Measurements from ENCODE around the gene NECTIN4. TPM values are rescaled to one million over a fixed set of nuclear protein-coding genes. Genes with fewer than 3 reads are reported as not detected.
"Not testable (repeated sequence)": the region's sequence is repeated elsewhere in the genome, so short reads cannot be mapped to it uniquely, and the experiment has no call there.

The NECTIN4 gene
- total RNA-seq, 4 donors from 2014 or later: 0.54 to 2.5 (median 1.6) TPM

DNA sequence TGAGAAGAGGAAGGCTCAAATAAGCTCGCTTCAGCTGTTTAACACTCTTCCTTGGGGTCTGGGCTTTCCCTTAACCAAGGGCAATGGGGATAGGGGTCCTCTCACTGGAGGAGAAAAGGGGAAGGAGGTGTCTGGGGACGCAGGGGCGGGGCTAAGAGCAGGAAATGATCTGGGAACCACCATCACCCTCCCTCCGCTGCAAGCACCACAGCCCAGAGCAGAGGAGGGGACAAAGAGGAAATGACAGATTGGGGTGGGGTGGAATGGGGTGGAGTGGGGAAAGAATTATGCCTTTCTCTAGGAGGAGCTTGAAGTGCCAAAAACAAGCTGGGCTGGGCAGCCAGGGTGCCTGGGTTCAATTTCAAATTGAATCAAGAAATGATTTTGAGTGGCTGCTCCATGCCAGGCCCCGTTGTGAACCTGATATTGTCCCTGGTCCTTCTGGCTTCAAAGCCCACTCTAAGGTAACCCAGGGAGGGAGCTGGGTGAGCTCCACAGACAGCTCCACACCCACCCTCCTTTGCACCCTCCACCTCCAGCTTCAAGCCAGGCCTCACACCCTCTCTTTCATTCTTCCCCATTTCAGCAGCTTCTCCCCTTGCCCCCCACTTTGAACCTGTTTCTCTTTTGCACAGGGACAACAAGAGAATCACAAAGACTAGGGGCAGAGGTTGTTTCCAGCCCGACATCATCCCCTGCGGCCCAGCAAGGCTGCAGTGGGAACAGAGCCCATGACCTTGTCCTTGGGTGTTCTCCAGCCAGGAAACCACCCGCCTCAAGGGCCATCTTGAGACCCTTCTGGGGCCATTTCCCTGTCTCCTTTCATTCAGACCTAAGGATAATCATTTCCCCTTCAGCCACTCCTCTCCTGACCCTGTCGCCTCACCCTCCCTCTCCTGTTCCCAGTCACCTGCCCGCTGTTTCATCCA lies 20.8 kb downstream of the NECTIN4 start:
- DNase-seq: peak in 2 of 3 donors; percentile 94
- Histone ChIP-seq H3K4me1 (peaks cover 0 to 19% (median 2%) of the 10 kb centered on the region in 4 donors), H3K27ac (peak overlapping the region; percentile 80 to 96 (median 88)), H3K4me3 (peak overlapping the region; percentile 48 to 70 (median 58)), H3K36me3 (no peaks in the 10 kb centered on the region), H3K27me3 (no peaks in the 10 kb centered on the region), H3K9me3 (no peaks in the 10 kb centered on the region)
- no peak for TF ChIP-seq CTCF (IDR thresholded peaks at IDR 0.05)
- TF ChIP-seq POLR2A (IDR thresholded peaks at IDR 0.05): no peak

DNA sequence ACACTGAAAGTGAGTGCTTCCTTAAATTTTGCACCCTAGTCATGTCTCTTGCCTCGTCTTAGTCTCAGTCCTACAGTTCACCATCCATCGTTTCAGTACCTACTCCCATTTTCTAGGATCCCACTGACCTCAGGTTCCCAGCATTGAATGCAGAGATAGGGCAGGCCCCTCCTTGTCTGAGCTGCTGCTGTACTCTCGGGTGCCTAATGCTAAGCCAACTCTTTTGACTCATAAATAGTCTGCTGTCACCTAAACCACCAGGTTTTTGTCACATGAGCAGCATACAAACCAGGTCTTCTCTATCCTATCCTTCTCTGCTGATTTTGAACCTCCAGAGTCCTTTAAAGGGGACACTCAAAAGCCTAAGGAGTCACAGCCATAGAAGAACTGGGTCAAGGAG lies 22.7 kb downstream of the NECTIN4 start:
- no peak for DNase-seq
- H3K9me3 ChIP-seq: no peaks in the 10 kb centered on the region
- no peak for TF ChIP-seq POLR2A (IDR thresholded peaks at IDR 0.05)
- TF ChIP-seq CTCF (IDR thresholded peaks at IDR 0.05): no peak
- H3K27ac ChIP-seq: peak overlapping the region in 1 of 4 donors; percentile 4
- peak overlapping the region in 1 of 4 donors; percentile 62 for H3K4me3 ChIP-seq
- H3K4me1 ChIP-seq: peaks cover 0 to 19% (median 2%) of the 10 kb centered on the region in 4 donors
- no peaks in the 10 kb centered on the region for H3K36me3 ChIP-seq
- no peaks in the 10 kb centered on the region for H3K27me3 ChIP-seq

GRCh38 chr1:161065681-161066080 lies 23.7 kb downstream of the NECTIN4 start:
- not testable (repeated sequence) for H3K4me3 ChIP-seq, H3K9me3 ChIP-seq, H3K27me3 ChIP-seq, DNase-seq, H3K27ac ChIP-seq, H3K36me3 ChIP-seq
- H3K4me1 ChIP-seq: peaks cover 0 to 19% (median 2%) of the 10 kb centered on the region in 4 donors

DNA sequence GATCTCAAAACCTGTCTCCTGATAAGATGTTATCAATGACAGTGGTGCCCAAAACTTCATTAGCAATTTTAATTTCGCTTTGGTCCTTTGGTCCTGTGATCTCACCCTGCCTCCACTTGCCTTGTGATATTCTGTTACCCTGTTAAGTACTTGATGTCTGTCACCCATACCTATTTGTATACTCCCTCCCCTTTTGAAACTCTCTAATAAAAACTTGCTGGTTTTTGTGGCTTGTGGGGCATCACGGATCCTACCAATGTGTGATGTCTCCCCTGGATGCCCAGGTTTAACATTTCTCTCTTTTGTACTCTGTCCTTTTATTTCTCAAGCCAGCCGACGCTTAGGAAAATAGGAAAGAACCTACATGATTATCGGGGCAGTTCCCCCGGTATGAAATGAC lies 25.4 kb downstream of the NECTIN4 start:
- H3K4me3 ChIP-seq, H3K27ac ChIP-seq, H3K9me3 ChIP-seq, H3K36me3 ChIP-seq, H3K27me3 ChIP-seq, DNase-seq: not testable (repeated sequence)
- H3K4me1 ChIP-seq: peaks cover 0 to 19% (median 0%) of the 10 kb centered on the region in 4 donors

- Histone ChIP-seq H3K36me3 (no peaks in the 10 kb centered on the region), H3K4me3 (no peak overlapping the region), H3K27ac (no peak overlapping the region), H3K4me1 (peaks cover 0 to 5% (median 0%) of the 10 kb centered on the region in 4 donors), H3K27me3 (no peaks in the 10 kb centered on the region), H3K9me3 (no peaks in the 10 kb centered on the region)
- no peak for DNase-seq
- no peak for TF ChIP-seq CTCF (IDR thresholded peaks at IDR 0.05)
Observed at GRCh38 chr1:161061419-161061818, 27.9 kb downstream of the NECTIN4 start.

GRCh38 chr1:161059293-161059692 lies 30.1 kb downstream of the NECTIN4 start:
- TF ChIP-seq POLR2A (IDR thresholded peaks at IDR 0.05) (no peak), CTCF (IDR thresholded peaks at IDR 0.05) (no peak)
- Histone ChIP-seq H3K27ac (no peak overlapping the region), H3K4me3 (no peak overlapping the region), H3K27me3 (peaks cover 0 to 3% of the 10 kb centered on the region in 2 donors), H3K4me1 (no peaks in the 10 kb centered on the region), H3K9me3 (no peaks in the 10 kb centered on the region), H3K36me3 (no peaks in the 10 kb centered on the region)
- DNase-seq: no peak
